Fibroblast of lung (primary cell): ENCODE data around the gene ORC4. TPM values are rescaled to one million over a fixed set of nuclear protein-coding genes. Genes with fewer than 3 reads are reported as not detected.

Experiments
- DNase-seq, 2 donors: peaks; one replicate each; pipeline versions ENCODE4 v3.0.0 to v3.0.0-alpha.2; 2010; ENCODE audit warnings: low read depth in 2 of 2
- H2AFZ ChIP-seq: 2 replicates; pipeline ENCODE4 v1.5.1; 2012; ENCODE audit warnings: low read length, control low read depth, inconsistent platforms
- H3K27ac ChIP-seq: 2 replicates; pipeline ENCODE4 v1.5.1; 2011; ENCODE audit warnings: low read length, control low read depth; ENCODE audit not compliant: insufficient read depth
- H3K27me3 ChIP-seq: 2 replicates; pipeline ENCODE4 v1.5.1; 2011; ENCODE audit warnings: mild to moderate bottlenecking, low read length; ENCODE audit not compliant: control insufficient read depth, insufficient read depth
- H3K36me3 ChIP-seq: 2 replicates; pipeline ENCODE4 v1.5.1; 2011; ENCODE audit warnings: low read length; ENCODE audit not compliant: control insufficient read depth, insufficient read depth
- H3K4me1 ChIP-seq: 2 replicates; pipeline ENCODE4 v1.5.1; 2011; ENCODE audit warnings: low read length; ENCODE audit not compliant: control insufficient read depth, insufficient read depth; ENCODE audit errors: extremely low read depth
- H3K4me2 ChIP-seq: 2 replicates; pipeline ENCODE4 v1.5.1; 2011; ENCODE audit warnings: low read length, control low read depth; ENCODE audit not compliant: insufficient read depth; ENCODE audit errors: extremely low read depth
- H3K4me3 ChIP-seq, 4 experiments: fragments of 200-600 bp in 1 of 4; sonication (generic) in 1 of 4; replicated peaks in 1 of 4; 2 replicates each; pipeline ENCODE4 v1.5.1; 2011 to 2016; ENCODE audit warnings: low read length in 4 of 4, low read depth in 3 of 4, mild to moderate bottlenecking in 3 of 4, control low read depth in 2 of 4, inconsistent platforms in 1 of 4, mixed read lengths in 1 of 4; ENCODE audit not compliant: insufficient read depth in 1 of 4; ENCODE audit errors: control extremely low read depth in 1 of 4
- H3K79me2 ChIP-seq: 2 replicates; pipeline ENCODE4 v1.5.1; 2012; ENCODE audit warnings: mild to moderate bottlenecking, low read length, inconsistent platforms; ENCODE audit not compliant: control insufficient read depth, insufficient read depth
- H3K9ac ChIP-seq: 2 replicates; pipeline ENCODE4 v1.5.1; 2011; ENCODE audit warnings: mild to moderate bottlenecking, low read length, control low read depth; ENCODE audit not compliant: insufficient read depth
- H3K9me3 ChIP-seq: 2 replicates; pipeline ENCODE4 v1.5.1; 2012; ENCODE audit warnings: low read depth, low read length; ENCODE audit not compliant: control insufficient read depth, insufficient read depth
- H4K20me1 ChIP-seq: 2 replicates; pipeline ENCODE4 v1.5.1; 2011; ENCODE audit warnings: low read length; ENCODE audit not compliant: control insufficient read depth, insufficient read depth; ENCODE audit errors: extremely low read depth
- CTCF ChIP-seq, 2 donors: IDR thresholded peaks in 1 of 2; conservative IDR thresholded peaks in 1 of 2; 1 replicate in 1 of 2; 2 replicates in 1 of 2; pipeline ENCODE4 v1.5.1; 2011 to 2012; ENCODE audit warnings: low read length in 2 of 2, control low read depth in 1 of 2, inconsistent platforms in 1 of 2, low read depth in 1 of 2, mild to moderate bottlenecking in 1 of 2
- EZH2 ChIP-seq: IDR thresholded peaks from 2 replicates; pipeline ENCODE4 v1.5.1; 2012; ENCODE audit warnings: low read length, control low read depth, mild to moderate bottlenecking; ENCODE audit errors: missing control alignments
- polyA plus RNA-seq, 2 donors: library from polyadenylated mRNA; depleted of rRNA in 1 of 2; stranded (reverse) in 1 of 2; unstranded in 1 of 2; fragments of >200 nt; gene quantifications; 2 replicates each; pipeline ENCODE4 v1.2.1, GENCODE V29; 2011 to 2012; ENCODE audit warnings: missing spikeins in 1 of 2
- total RNA-seq: library from RNA; depleted of rRNA; stranded (reverse); fragments of >200 nt; gene quantifications from 2 replicates; pipeline ENCODE4 v1.2.1, GENCODE V29; 2014

ORC4 gene
- total and polyA plus RNA-seq, 2 donors (not counting 1 experiment from before 2014, with no cell fraction given): 24.3 to 49.0 TPM

- Histone ChIP-seq H3K4me2 (no peak overlapping the region), H3K79me2 (no peaks in the 10 kb centered on the region), H3K9me3 (no peaks in the 10 kb centered on the region), H3K27me3 (no peaks in the 10 kb centered on the region), H3K9ac (no peak overlapping the region), H3K27ac (no peak overlapping the region), H2AFZ (no peak overlapping the region), H3K4me1 (no peaks in the 10 kb centered on the region), H4K20me1 (no peaks in the 10 kb centered on the region), H3K36me3 (no peaks in the 10 kb centered on the region), H3K4me3 (no peak overlapping the region)
- no peak for DNase-seq
- TF ChIP-seq EZH2 (no peak), CTCF (conservative IDR thresholded peaks at IDR 0.05 in 1 of 2, IDR thresholded peaks at IDR 0.05 in 1 of 2; ENCODE audit: low read depth in 1 of 2, low read length in 2 of 2) (no peak)
Measured at GRCh38 chr2:147989102-147989501, 31.4 kb downstream of the ORC4 start.

- Histone ChIP-seq H3K36me3 (no peaks in the 10 kb centered on the region), H3K27ac (no peak overlapping the region), H3K9ac (no peak overlapping the region), H3K9me3 (no peaks in the 10 kb centered on the region), H3K4me3 (no peak overlapping the region), H3K4me2 (no peak overlapping the region), H2AFZ (no peak overlapping the region), H4K20me1 (no peaks in the 10 kb centered on the region), H3K27me3 (no peaks in the 10 kb centered on the region), H3K79me2 (no peaks in the 10 kb centered on the region), H3K4me1 (no peaks in the 10 kb centered on the region)
- TF ChIP-seq CTCF (conservative IDR thresholded peaks at IDR 0.05 in 1 of 2, IDR thresholded peaks at IDR 0.05 in 1 of 2; ENCODE audit: low read depth in 1 of 2, low read length in 2 of 2): no peak
- TF ChIP-seq EZH2: no peak
- DNase-seq: no peak
Measured at GRCh38 chr2:147980940-147981528, 39.5 kb downstream of the ORC4 start.

GRCh38 chr2:147977679-147978078 is 42.9 kb downstream of the ORC4 start:
- H3K9me3 ChIP-seq: no peaks in the 10 kb centered on the region
- H3K27ac ChIP-seq: no peak overlapping the region
- no peak for DNase-seq
- no peak overlapping the region for H3K4me2 ChIP-seq
- H3K9ac ChIP-seq: no peak overlapping the region
- no peak overlapping the region for H3K4me3 ChIP-seq
- H3K36me3 ChIP-seq: no peaks in the 10 kb centered on the region
- TF ChIP-seq CTCF (conservative IDR thresholded peaks at IDR 0.05 in 1 of 2, IDR thresholded peaks at IDR 0.05 in 1 of 2; ENCODE audit: low read depth in 1 of 2, low read length in 2 of 2): no peak
- no peak for TF ChIP-seq EZH2
- no peaks in the 10 kb centered on the region for H3K27me3 ChIP-seq
- no peak overlapping the region for H2AFZ ChIP-seq
- no peaks in the 10 kb centered on the region for H4K20me1 ChIP-seq
- H3K4me1 ChIP-seq: no peaks in the 10 kb centered on the region
- H3K79me2 ChIP-seq: no peaks in the 10 kb centered on the region
